ENCODE data around the gene MCM8.
A peak's percentile ranks its signal among the peaks of the same experiment; 100 is the strongest.

Gene MCM8

DNA sequence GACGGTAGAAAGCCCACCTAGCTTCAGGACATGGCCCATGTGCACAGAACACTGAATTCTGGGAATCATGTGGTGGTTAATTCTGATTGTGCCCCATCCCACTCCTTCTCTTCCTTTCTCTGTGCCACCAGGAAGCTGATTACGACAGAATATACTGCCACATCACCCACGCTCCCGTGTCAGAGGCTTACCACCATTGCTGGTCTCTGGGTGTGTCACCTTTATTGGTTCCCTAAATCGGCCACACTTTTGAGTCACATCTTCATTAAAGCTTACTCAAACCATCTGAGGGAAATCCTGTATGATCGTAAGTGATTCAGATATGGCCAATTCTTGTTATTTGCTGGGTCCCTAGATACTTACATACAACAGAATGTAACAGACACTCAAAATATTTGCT is 3.2 kb upstream of the MCM8 start:
- peak in 1 of 3 experiments; percentile 30 for DNase-seq (ENCODE audit: low read depth in 3 of 3)

GRCh38 chr20:5949943-5950270 is 545 bp upstream of the MCM8 start:
- no peak for DNase-seq (ENCODE audit: low read depth in 3 of 3)

GRCh38 chr20:5967469-5967868 is 17.0 kb downstream of the MCM8 start:
- DNase-seq (ENCODE audit: low read depth in 3 of 3), result no peak

GRCh38 chr20:5968462-5968861 is 18.0 kb downstream of the MCM8 start:
- DNase-seq (ENCODE audit: low read depth in 3 of 3), result no peak

DNA sequence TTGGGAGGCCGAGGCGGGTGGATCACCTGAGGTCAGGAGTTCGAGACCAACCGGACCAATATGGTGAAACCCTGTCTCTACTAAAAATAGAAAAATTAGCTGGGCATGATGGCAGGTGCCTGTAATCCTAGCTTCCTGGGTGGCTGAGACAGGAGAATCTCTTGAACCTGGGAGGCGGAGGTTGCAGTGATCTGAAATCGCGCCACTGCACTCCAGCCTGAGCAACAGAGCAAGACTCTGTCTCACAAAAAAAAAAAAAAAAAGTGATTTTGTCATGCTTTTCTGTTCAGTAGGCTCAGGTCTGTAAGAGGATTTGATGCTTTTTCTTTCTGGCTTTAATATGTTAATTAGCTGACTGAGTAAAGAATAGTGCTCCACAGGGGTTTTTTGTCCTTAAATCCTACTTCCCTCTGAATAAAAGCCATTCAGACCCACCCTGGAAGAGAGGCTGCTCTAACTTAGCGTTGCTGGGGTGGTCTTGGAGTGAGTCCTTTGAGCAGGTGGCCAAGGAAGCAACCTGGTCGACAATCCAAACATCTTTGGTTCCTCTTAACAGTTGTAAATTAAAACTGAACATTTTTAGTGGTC is 19.0 kb downstream of the MCM8 start:
- no peak for DNase-seq (ENCODE audit: low read depth in 3 of 3)

GRCh38 chr20:5969940-5970339 is 19.5 kb downstream of the MCM8 start:
- no peak for DNase-seq (ENCODE audit: low read depth in 3 of 3)

GRCh38 chr20:5970381-5970780 is 19.9 kb downstream of the MCM8 start:
- DNase-seq (ENCODE audit: low read depth in 3 of 3), result no peak

DNA sequence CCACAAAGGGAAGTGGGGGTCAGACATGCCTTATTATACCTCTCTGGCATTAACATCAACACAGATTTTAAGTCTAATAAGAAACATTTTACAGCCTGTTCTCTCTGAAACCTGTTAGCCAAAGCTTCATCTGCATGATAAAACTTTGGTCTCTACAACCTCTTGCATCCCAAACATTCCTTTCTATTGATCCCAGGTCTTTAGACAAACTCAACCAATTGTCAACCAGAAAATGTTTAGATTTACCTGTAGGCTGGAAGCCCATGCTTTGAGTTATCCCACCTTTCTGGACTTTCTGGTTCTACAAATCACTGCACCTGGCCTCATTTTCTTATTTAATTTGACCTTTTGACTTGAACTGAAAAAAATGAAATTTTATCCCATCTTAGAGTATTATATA is 20.8 kb downstream of the MCM8 start:
- DNase-seq (ENCODE audit: low read depth in 3 of 3), result no peak

DNA sequence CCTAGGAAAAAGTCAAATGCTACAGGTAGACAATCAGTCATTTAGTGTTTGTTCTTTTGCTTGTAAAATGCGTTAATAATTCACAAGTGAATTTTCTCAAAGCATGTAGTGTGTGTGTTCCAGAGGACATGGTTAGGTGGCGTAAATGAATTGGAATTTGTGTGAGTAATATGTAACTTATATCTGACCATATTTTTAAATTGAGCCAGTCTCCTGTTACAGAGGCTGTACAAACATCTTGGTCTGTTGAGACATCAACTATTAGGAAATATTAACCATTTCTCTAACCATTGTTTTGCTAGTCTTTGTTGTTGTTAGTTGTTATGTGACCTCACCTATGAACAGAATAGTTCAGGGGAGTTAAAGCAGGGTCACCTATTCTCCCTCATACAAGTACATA is 22.7 kb downstream of the MCM8 start:
- no peak for DNase-seq (ENCODE audit: low read depth in 3 of 3)

GRCh38 chr20:5973971-5974370 is 23.5 kb downstream of the MCM8 start:
- no peak for DNase-seq (ENCODE audit: low read depth in 3 of 3)

- DNase-seq (ENCODE audit: low read depth in 3 of 3), result no peak
Measured at GRCh38 chr20:5974531-5974930, 24.1 kb downstream of the MCM8 start.

DNA sequence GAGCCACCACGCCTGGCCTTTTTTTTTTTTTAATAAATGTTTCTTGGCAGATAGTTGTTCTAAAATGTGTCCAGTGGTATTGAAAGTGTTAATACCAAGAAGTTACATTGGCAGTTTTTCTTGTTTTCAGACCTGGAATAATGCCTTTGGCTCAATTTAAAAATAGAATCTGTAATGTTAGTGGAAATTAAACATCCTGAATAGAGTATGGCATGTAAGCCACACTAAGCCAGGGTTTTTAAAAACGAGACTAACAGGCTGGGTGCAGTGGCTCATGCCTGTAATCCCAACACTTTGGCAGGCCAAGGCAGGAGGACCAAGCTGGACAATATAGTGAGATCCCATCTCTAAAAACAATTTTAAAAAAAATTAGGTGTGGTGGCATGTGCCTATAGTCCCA is 25.3 kb downstream of the MCM8 start:
- no peak for DNase-seq (ENCODE audit: low read depth in 3 of 3)

DNA sequence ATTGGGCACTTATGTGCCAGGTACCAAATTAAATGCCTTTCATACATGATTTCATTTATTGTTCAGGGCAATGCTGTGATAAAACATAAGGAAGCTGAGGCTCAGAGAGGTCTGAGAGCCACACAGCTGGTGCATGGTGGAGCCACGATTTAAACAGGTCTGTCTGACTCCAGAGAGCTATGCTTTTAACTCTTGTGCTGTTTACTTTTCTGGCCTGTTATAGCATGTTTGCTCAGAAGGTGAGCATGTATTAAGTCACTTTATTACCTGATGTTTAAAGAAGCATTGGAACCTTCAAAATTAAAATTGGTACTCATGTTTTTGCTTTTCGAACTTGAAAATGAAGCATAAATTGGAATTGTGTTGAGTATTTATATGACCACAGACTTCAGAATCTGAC is 26.8 kb downstream of the MCM8 start:
- DNase-seq (ENCODE audit: low read depth in 3 of 3), result no peak

DNA sequence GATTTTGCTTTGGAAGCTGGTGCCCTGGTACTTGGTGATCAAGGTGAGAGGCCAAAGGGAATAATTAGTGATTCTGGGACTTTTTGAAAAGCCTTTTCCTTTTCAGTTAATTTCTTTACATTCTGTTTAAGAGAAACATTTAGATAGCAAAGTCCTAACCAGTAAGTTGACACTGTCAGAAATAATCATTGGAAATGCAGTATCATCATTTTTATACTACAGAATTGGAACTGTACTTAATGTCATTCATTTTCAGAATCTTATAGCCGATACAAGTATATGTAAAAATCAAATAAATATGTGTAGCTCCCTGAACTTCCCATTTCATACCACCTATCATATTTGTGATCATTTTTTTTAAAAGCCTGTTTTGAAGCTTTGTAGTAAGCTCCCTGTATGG is 27.5 kb downstream of the MCM8 start:
- DNase-seq (ENCODE audit: low read depth in 3 of 3), result no peak

GRCh38 chr20:5979801-5980200 is 29.3 kb downstream of the MCM8 start:
- no peak for DNase-seq (ENCODE audit: low read depth in 3 of 3)

- no peak for DNase-seq (ENCODE audit: low read depth in 3 of 3)
Measured at GRCh38 chr20:5980720-5981538, 30.5 kb downstream of the MCM8 start.

DNA sequence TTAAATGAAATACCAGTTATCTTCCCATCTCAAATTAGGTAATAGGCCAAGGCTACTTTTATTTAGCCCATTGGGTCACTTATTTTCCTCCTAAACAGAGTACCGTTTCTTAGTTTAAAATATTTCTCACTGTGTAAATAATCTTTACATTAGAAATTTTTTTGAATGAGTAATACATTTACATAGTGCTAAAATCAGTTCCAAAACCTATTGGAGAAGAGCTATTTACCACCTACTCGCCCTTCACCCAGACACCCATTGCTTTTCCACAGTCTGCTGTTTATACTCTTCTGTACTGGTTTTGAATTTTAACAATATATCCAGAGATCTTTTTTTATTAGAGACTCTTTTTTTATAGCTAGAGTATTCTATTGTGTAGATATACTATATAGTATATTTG is 36.9 kb downstream of the MCM8 start:
- no peak for DNase-seq (ENCODE audit: low read depth in 3 of 3)

GRCh38 chr20:5989539-5989938 is 39.1 kb downstream of the MCM8 start:
- DNase-seq (ENCODE audit: low read depth in 3 of 3), result no peak

- DNase-seq (ENCODE audit: low read depth in 3 of 3), result no peak
Measured at GRCh38 chr20:5990946-5991345, 40.5 kb downstream of the MCM8 start.

GRCh38 chr20:5991623-5992441 is 41.4 kb downstream of the MCM8 start:
- DNase-seq (ENCODE audit: low read depth in 3 of 3), result no peak

GRCh38 chr20:5996765-5997164 is 46.3 kb downstream of the MCM8 start:
- peak in 1 of 3 experiments; percentile 5 for DNase-seq (ENCODE audit: low read depth in 3 of 3)

DNA sequence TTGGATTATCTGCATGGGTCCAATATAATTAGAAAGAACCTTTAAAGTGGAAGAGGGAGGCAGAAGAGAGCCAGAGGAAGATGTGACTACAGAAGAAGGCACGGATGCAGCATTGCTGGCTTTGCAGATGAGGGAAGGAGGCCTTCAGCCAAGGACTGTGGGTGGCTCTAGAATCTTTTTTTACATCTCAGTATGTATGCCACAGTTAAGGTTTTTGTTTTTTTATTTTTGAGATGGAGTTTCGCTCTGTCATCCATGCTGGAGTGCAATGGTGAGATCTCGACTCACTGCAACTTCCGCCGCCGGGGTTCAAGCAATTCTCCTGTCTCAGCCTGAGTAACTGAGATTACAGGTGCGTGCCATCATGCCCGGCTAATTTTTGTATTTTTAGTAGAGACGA is 49.3 kb downstream of the MCM8 start:
- no peak for DNase-seq (ENCODE audit: low read depth in 3 of 3)

GRCh38 chr20:6000871-6001270 is 50.4 kb downstream of the MCM8 start:
- no peak for DNase-seq (ENCODE audit: low read depth in 3 of 3)
